Neutrophil (primary cell): ENCODE data around the gene SLC17A9.

ENCODE experiments used
- H3K27ac ChIP-seq: fragments of 200-600 bp; sonication (generic); 2 replicates; pipeline ENCODE4 v1.5.1; 2016; ENCODE audit warnings: mild to moderate bottlenecking, moderate library complexity
- H3K27me3 ChIP-seq: fragments of 200-600 bp; sonication (generic); 2 replicates; pipeline ENCODE4 v1.6.0; 2016; ENCODE audit warnings: mild to moderate bottlenecking
- H3K36me3 ChIP-seq: fragments of 200-600 bp; sonication (generic); 2 replicates; pipeline ENCODE4 v1.5.1; 2017
- H3K4me1 ChIP-seq, 2 experiments: fragments of 200-600 bp in 1 of 2; sonication (generic) in 1 of 2; 1 replicate in 1 of 2; 2 replicates in 1 of 2; pipeline versions ENCODE4 v1.5.1 to v1.6.1; 2013 to 2016; ENCODE audit warnings: low read depth in 1 of 2, low read length in 1 of 2, mild to moderate bottlenecking in 1 of 2, moderate library complexity in 1 of 2; ENCODE audit not compliant: control insufficient read depth in 1 of 2, insufficient read depth in 1 of 2
- H3K4me3 ChIP-seq, 2 experiments: fragments of 200-600 bp in 1 of 2; sonication (generic) in 1 of 2; 1 replicate in 1 of 2; 2 replicates in 1 of 2; pipeline ENCODE4 v1.5.1; 2013 to 2016; ENCODE audit warnings: low read depth in 1 of 2, low read length in 1 of 2, mild to moderate bottlenecking in 1 of 2, moderate library complexity in 1 of 2
- H3K9me3 ChIP-seq: fragments of 200-600 bp; sonication (generic); 2 replicates; pipeline ENCODE4 v1.5.1; 2016
- CTCF ChIP-seq: fragments of 200-600 bp; sonication (generic); IDR thresholded peaks from 2 replicates; pipeline ENCODE4 v1.5.1; 2016; ENCODE audit warnings: antibody characterized with exemption

Gene SLC17A9

DNA sequence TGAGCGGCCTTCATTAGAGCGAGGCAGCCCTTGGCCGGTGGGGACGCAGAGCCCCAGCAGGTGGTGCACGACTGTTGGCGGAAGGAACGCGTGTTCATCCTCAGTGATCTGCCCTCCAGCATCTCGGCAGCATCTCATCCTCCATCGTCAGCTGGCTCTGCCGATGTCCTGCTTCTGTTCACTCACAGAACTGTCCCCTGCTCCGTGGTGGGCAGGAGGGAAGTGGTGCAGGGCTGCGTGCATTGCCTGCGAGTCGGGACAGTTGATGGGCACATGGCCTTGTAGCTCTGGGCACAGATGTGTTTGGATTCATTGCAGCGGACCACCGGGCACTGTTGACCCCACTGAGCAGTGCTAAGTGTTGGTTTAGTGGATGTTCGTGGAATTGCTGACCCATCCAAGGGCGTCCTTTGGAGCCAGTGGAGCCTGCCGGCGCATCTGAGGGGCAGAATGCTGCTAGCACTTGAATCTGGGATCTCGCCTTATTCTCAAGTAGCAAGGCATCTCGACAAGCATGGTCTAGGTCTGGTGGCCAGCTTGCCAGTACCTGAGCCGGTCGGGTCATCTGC is 6.7 kb upstream of the SLC17A9 start:
- no peaks in the 10 kb centered on the region for H3K9me3 ChIP-seq
- no peak overlapping the region for H3K27ac ChIP-seq
- no peaks in the 10 kb centered on the region for H3K27me3 ChIP-seq
- TF ChIP-seq CTCF, result no peak
- H3K36me3 ChIP-seq, result peaks cover 99% of the 10 kb centered on the region
- peaks cover under 1% of the 10 kb centered on the region in 2 experiments for H3K4me1 ChIP-seq
- H3K4me3 ChIP-seq, result no peak overlapping the region

- Histone ChIP-seq H3K27ac (no peak overlapping the region), H3K36me3 (peaks cover 88% of the 10 kb centered on the region), H3K4me1 (peaks cover 11 to 12% of the 10 kb centered on the region in 2 experiments), H3K4me3 (no peak overlapping the region), H3K9me3 (no peaks in the 10 kb centered on the region), H3K27me3 (no peaks in the 10 kb centered on the region)
- no peak for TF ChIP-seq CTCF
Measured at GRCh38 chr20:62946918-62947317, 5.6 kb upstream of the SLC17A9 start.

- Histone ChIP-seq H3K36me3 (peaks cover 80% of the 10 kb centered on the region), H3K9me3 (no peaks in the 10 kb centered on the region)
- TF ChIP-seq CTCF, result no peak
Measured at GRCh38 chr20:62947532-62948300, 4.8 kb upstream of the SLC17A9 start.

GRCh38 chr20:62949153-62949821 is 3.2 kb upstream of the SLC17A9 start:
- peaks cover 64% of the 10 kb centered on the region for H3K36me3 ChIP-seq
- H3K27ac ChIP-seq, result no peak overlapping the region
- no peaks in the 10 kb centered on the region for H3K27me3 ChIP-seq
- H3K9me3 ChIP-seq, result no peaks in the 10 kb centered on the region
- H3K4me1 ChIP-seq, result peaks cover 34% of the 10 kb centered on the region in 2 experiments
- H3K4me3 ChIP-seq, result no peak overlapping the region
- TF ChIP-seq CTCF, result no peak

More at GRCh38 chr20:62947532-62948300, 4.8 kb upstream of the SLC17A9 start:
- Histone ChIP-seq H3K27me3 (no peaks in the 10 kb centered on the region), H3K4me1 (peaks cover 19% of the 10 kb centered on the region in 2 experiments), H3K4me3 (no peak overlapping the region), H3K27ac (no peak overlapping the region)

DNA sequence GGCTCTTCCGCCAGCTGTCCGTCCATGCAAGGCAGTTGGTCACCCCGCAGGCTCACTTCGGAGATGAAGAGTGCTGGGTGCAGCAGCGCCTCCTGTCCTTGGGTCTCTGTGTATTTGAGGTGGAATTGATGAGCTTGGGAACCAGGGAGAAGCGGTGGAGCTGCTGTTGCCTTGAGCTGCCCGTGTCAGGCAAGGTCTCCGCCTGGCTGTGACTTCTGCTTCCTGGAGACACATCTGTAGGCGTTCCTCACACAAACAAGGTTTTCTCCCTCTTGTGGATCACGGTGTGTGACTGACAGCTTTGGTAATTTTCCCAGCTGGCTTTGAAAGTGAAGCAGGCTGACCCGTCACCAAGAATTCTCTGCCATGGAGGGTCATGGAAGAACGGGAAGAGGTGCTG is 2.5 kb upstream of the SLC17A9 start:
- TF ChIP-seq CTCF, result no peak
- peaks cover 39% of the 10 kb centered on the region in 2 experiments for H3K4me1 ChIP-seq
- no peaks in the 10 kb centered on the region for H3K9me3 ChIP-seq
- peaks cover 58% of the 10 kb centered on the region for H3K36me3 ChIP-seq
- H3K27me3 ChIP-seq, result no peaks in the 10 kb centered on the region
- H3K4me3 ChIP-seq, result no peak overlapping the region
- H3K27ac ChIP-seq, result no peak overlapping the region
